DLD1 (cell line): ENCODE data around the gene SLC16A6.
"Not testable (repeated sequence)": the region's sequence is repeated elsewhere in the genome, so short reads cannot be mapped to it uniquely, and the experiment has no call there.

Experiments used
- in situ Hi-C: cut with HindIII; loops from 2 replicates; pipeline ENCODE4 v1.10.0; 2017; ENCODE audit warnings: low sequenced_read_pairs

Gene SLC16A6

DNA sequence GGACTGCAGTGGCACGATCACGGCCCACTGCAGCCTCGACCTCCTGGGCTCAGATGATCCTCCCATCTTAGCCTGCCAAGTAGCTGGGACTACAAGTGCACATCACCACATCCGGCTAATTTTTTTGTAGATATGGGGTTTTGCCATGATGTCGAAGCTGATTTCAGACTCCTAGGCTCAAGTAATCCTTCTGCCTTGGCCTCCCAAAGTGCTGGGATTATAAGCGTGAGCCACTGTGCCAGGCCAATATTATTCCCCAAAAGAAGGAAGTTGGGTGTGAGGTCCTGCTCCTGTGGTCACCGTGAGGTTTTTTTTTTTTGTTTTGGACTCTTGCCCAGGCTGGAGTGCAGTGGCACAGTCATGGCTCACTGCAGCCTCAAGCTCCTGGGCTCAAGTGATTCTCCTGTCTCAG is 41.6 kb downstream of the SLC16A6 start:
- in situ Hi-C loops = no loop called here

DNA sequence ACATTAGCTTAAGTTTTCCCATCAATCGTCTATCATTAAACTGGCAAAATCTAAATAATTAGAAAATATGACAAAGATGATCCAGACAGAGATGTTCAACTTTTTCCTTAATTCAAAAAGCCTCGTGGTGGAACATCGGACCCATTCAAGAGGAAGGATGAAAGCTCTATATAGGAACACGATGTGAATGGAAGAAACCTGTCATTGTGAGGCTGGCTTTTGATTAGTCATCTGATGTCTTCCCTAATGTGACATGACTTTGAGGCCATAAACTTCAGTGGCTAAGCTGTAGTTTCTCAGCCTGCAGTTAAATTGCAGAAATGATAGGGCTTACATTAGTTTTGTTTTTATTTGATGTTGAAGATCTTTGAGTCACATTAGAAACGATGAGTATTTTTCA is 42.0 kb downstream of the SLC16A6 start:
- in situ Hi-C loops = no loop called here

DNA sequence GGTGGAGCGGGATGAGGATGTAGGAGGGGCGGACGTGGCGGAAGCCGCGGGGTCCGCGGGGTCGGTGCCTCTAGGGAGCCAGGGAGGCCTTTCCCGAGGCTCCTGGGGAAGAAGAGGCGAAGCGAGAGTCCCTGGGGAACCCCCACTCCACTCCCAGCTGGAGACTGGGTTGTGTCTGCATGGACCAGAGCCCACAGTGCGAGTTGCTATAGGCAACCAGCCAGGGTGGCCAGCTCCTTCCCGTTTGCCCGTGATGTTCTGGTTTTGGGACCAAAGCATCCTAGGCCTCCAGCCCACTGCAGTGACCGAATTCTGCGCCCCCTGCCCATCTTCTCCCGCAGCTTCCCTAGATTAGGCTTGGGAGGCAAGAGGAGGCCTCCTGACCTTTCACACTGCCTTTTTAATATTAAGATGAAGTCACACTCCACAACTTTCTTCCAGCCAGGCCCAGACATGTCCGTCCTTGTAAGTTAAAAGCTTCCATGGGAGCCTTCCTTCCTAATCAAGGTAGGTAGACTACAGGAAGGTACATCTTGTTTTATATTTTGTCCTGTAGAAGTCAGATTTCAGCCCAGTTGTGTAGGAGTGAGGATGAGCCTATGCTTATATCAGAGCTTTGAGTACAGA is 42.6 kb downstream of the SLC16A6 start:
- in situ Hi-C loops = no loop called here

DNA sequence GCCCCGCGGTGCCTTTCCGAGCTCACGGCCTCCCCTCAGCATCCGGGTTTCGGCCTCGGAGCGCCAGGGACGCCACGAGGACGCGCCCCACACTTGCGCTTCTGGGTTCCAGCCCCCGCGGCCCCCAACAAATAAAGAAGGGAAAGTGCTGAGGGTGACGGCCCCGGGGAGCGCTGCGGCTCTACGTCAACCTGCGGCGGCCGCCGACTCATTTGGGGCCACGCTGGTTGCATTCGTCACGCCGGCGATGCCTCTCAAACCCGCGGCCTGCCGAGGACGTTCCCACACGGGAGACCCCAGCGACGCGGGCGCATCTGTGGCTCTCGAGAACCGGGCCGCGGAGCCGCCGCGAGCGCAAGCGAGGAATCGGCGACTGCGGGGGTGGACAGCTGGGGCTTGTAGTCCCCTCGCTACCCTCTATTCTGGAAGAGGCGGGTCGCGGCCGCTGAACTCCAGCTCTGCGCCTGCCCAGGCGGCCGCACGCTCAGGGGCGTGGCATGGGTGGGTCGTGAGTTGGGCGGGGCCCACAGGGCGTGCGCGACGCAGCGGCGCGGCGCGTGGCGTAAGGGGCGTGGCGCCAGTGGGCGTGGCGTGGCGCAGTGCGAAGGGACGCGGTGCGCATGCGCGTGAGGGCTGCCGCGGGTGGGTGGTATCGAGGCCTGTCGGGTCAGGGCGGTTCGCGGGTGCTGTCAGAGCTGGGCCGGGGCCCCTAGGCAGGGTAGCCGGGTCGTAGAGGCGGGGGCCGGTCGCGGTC is 43.3 kb downstream of the SLC16A6 start, which contains the start of gene AMZ2:
TSS of gene AMZ2 (plus strand) at position 599 of the 754 bp plus-strand sequence. CDS start 2,145 bp downstream, outside the sequence.
- in situ Hi-C loops = no loop called here

DNA sequence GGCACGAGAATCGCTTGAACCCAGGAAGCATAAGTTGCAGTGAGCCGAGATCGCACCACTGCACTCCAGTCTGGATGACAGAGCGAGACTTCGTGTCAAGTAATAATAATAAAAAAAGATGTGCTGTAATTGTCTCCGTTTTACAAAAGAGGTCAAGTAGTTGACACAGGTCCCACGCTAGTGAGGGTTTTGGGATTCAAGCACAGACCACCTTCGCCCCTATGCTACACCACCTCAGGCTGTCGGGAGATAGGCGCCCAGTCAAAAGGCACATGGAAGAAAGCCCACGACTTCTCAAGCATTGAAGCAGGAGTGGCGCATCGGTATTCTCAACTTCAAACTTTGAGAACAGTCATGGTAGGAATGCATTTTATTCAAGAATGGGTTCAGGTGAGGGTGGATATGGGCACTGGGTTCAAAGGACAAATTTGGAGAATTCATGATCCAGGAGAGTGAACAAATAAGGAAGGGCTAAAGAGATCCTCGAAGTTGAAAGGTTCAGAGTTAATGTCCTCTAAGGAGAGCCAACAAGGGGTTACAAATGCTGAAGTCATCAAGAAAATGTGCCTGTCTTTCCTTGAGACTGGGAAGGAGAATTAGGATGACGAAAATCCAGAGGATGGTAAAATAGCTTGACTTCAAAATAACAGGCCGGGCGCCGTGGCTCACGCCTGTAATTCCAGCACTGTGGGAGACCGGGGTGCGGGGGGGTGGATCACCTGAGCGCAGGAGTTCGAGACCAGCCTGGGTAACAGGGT is 44.5 kb downstream of the SLC16A6 start:
- in situ Hi-C loops = no loop called here

DNA sequence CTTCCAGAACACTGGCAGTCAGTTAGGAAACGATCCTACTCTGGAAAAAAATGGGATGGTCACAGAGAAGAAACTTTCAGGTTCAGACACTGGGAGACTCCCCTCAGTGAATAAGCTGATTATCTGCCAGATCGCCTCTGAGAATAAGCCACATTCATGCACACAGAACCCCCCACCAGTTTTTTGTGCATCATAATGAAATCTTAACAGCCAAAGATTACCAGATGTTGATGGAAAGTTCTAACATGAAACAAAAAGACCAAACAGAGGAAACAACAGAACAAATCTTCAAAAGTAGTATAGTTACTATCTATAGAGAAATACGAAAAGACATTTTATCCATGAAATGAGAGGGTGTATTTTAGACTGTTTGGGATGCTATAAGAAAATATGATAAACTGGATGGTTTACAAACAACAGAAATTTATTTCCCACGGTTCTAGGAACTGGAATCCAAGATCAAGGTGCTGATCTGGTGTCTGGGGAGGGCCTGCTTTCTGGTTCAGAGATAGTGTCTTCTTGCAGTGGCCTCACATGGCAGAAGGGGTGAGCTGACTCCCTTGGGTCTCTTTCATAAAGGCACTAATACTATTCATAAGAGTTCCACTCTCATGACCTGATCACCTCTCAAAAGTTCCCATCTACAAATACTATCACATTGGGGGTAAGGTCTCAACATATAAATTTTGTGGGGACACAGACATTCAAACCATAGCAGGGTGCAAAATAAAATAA is 51.1 kb downstream of the SLC16A6 start:
- in situ Hi-C loops = no loop called here

DNA sequence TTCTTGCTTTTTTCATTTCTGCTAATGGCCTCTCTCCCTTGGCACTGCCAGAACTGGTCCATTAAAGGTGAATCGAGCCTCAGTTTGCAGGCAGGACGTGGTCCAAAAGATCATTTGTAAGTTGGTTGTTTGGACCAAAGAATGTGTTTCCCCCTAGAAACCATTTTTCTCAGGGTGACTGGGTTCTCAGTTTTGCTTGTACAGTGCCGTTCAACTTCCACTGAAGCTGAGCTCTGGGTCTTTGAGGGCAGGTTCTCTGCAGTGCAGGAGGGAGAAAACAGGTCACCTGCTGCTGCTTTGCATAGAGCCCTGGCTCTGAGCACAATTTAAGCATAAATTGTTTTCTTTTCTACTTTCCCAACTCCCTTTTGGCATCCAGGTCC is 52.1 kb downstream of the SLC16A6 start:
- in situ Hi-C loops = no loop called here

DNA sequence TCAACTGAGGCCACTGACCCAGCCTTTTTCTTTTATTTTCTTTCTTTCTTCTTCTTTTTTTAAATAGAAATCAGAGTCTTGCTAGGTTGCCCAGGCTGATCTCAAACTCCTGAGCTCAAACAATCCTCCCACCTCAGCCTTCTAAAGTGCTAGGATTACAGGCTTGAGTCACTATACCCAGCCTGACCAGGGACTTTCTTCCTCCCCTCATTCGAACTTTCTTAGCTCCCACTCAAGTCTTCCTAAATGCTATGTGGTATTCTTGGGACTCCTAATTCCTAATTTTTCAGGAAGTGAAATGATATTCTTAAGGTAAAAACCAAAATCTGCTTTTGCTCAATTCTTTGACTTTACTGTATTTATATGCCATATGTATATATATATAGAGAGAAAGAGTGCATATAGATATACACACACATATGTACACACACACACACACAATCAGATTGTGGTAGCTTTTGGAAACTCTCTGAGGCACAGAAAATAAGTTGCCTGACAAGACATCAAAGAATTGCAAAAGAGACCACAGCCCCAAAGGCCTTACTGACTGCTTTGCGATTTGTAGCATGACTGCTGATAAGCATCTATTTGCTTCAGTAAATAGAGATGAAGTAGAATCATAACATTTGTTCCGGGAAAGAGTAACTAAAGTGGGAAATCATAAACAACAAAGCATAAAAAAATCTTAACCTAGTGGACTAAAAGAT is 52.6 kb downstream of the SLC16A6 start:
- in situ Hi-C loops = no loop called here

DNA sequence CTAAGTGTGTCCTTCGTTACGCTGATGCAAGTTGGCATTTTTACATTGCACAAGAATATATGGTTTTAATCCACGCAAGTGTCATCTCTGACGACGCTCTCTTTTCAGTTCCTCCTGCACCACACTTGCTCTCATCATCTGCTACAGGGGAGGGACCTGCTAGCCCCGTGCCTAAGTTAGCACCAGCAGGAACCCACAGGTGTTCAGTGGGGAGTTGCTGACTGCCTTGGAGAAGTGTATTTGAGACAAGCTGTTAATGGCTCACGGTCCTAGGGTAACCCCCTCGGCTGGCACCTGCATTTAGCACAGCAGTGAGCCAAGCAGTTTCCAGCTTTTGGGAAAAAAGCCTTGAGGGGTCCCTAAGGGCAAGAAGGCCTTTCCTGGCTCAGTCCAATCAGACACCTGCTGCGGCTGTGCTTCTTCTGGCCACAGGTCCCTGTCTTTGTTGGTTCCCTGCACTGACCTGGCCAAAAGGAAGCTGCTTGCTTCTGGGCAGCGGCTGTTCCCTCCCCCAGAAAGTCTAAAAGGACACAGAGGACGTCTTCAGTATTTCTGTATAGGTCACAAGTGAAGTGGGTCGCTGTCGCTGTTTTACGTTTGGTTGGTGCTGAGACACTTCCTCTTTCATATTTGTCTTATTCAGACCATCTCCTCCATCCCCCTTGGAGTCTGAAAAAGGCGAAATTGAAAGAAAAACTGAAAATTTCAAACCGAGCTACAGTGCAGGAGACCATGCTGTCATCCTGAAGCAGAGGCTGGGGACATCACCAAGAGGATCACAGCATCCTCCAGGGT is 53.4 kb downstream of the SLC16A6 start:
- in situ Hi-C loops = not testable (repeated sequence)

DNA sequence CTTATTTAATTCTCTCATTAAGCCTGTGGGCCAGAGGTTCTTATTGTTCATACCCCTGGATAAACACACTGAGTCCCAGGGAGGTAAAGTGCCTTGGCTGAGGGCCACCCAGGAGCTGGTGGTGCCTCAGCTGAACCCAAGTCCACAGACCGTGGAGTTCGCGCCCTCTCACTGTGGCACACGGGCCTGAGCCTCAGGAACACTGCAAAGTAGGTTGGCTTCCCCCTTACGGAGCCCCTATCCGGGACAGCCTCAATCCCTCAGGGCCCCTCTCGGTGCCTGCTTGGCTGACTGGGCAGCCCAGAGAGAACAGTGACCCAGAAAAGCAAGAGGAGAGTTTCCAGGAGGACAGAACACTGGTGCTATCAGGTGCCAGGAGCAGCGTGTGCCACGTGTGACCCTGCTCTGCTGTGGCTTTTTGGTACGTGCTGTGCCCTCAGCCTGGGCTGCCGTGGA is 55.6 kb downstream of the SLC16A6 start:
- in situ Hi-C loops = not testable (repeated sequence)

DNA sequence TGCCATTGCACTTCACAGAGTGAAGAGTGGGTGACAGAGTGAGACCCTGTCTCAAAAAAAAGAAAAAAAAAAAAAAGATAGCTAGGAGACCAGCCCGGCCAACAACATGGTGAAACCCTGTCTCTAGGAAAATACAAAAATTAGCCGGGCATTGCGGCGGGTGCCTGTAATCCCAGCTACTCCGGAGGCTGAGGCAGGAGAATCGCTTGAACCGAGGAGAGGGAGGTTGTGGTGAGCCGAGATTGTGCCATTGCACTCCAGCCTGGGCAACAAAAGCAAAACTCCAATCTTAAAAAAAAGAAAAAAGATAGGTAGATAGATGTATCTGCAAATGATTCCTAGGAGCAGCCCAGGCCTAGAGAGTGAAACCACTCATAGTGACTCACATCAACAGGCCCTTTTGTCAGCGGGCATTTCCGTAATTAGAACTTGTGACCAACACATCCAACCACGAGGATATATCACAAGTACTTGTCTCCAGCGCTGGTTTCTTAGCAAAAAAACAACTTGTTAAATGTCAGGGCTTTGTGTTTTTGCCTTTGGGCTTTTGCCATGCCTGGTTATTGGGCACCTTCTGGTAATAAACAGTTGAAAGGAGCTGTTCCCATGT is 56.1 kb downstream of the SLC16A6 start:
- in situ Hi-C loops = not testable (repeated sequence)

DNA sequence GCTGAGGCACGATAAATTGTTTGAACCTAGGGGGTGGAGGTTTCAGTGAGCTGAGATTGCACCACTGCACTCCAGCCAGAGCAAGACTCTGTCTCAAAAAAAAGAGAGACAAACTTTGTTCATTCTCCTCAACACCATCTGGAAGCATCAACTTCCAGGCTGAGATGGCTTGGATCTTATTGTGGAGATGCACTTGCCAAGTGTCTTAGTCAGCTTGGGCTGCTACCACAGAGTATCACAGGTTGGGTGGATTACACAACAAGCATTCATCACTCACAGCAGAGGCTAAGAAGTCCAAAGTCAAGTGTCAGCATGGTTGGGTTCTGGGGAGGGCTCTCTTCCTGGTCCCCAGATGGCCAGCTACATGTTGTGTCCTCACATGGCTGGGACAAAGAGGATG is 58.2 kb downstream of the SLC16A6 start:
- in situ Hi-C loops = not testable (repeated sequence)

DNA sequence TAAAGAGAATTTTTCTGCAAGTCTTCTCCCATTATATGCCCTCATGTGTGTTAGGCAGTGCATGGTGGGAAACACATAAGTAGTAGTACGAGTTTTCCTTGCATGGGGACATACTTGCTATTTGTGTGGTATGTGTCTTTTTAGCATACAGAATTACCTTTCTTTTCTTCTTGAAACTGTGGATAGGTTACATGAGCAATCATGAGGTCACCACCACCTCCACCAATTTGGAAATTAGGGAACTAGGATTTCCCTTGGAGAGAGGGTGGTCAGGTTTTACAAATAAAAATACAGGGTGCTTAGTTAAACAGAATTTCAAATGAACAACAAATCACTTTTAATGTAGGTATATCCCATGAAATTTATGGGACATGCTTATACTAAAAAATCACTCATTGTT is 59.4 kb downstream of the SLC16A6 start:
- in situ Hi-C loops = no loop called here

DNA sequence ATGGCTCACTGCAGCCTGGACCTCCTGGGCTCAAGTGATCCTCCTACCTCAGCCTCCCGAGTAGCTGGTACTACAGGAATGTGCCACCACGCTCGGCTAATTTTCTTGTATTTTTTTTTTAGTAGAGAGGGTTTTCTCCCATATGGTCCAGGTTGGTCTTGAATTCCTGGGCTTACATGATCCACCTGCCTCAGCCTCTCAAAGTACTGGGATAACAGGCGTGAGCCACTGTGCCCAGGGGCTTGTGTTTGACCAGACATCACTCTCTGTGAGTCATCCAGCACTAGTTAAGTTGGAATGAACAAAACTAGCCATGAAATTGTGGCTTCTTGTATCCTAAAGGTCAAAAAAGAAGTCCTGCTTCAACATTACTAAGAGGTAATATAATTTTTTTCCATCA is 59.8 kb downstream of the SLC16A6 start:
- in situ Hi-C loops = not testable (repeated sequence)

DNA sequence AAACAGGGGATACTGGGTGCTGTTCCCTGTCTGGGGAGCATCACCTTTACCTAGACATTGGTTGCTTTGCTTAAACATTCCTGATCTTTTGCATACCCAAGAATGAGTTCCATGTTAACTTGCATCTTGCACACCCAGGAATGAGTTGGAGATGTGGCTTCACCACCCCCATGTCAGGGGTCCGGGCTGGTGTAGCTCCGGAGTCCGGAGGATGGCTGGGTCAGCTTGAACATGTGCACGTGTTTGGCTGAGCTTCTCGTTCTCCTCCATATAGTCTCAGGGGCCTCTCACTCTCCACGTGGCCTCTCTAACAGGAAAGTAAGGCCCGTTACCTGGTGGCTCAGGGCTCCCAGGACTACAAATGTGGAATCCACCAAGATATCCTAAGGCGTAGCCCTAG is 61.3 kb downstream of the SLC16A6 start:
- in situ Hi-C loops = no loop called here

DNA sequence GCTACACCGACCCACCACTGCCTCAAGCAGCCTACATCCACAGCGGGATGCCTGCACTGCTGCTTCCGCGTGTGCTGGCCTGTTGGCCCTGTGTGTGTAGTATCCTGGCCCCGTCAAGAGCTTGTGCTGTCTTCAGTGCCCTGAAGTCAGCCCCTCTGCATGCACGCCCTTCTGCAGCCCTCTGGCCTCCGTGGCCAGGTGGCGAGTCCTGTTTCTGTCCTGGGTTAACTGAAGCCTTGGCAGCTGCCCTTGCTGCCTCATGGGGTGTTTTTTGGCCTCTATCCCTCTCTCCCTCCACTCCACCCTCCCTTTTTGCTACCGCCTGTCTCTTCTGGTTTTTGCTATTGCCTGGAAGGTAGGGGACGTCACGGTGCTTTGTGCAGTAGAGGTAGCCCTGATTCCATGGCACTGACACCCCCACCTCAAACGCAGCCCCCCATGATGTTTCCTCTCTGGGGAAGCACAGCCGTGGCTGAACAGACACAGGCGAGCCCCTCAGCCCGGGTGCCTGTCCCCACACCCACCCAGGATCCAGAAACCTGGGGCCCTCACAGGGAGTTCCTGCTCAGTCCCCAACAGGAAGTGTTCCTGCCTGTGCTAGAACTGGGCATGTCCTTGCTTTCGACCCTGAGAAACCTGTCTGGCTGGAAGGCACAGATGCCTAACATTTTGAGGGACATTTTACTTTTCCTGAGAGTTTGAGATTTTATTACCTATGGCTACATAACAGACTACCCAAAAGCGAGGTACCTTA is 61.9 kb downstream of the SLC16A6 start:
- in situ Hi-C loops = no loop called here

DNA sequence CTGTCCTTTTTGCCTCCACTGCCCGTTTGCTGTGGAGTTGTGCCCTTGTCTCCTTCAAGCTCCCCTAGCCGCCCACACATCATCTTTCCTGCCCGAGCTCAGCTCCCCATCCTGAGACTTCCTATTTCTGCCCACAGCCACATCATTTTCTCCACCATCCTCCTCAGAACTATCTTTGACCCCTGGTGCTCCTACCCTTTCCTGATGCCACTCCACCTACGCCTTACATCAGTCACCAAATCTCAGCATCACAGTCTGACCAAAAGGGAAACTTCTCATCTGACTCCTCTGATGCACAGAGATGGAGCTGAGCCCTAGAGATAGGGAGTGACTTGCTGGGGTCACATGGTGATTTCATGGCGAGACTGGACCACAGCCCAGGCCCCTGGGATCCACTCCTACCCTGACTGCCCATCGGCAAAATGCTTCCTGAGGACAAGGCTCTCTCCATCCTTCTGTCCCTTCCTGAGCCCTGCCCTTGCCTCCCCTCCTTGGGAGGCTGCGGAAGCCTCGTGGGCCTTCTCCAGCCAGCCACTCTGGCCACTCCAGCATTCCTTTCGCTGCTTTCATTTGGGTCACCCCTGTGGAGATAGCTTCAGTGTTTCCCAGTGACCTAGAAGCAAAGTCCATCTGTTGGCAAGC is 62.8 kb downstream of the SLC16A6 start:
- in situ Hi-C loops = not testable (repeated sequence)

DNA sequence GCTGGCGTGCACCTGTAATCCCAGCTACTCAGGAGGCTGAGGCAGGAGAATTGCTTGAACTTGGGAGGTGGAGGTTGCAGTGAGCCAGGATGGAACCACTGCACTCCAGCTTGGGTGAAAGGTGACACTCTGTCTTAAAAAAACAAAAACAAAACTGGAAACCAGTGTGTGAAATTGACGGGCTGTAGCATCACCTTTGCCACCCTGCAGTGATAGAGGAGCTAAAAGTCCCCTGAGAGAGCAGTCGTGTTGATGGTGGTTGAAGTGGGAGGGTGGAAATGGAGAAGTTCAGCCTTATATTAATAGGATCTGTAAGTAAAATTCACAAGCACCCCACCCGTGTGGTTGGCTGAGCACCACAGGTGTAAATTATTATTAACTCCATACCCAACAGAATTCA is 65.9 kb downstream of the SLC16A6 start:
- in situ Hi-C loops = not testable (repeated sequence)
